Hepatocyte (in vitro differentiated cells): ENCODE data around the gene SLC7A8. TPM values are rescaled to one million over a fixed set of nuclear protein-coding genes. Genes with fewer than 3 reads are reported as not detected.

Source experiments
- DNase-seq: peaks from one replicate; pipeline ENCODE4 v3.0.0-alpha.2; 2016; ENCODE audit warnings: low spot score
- H2AFZ ChIP-seq: fragments of 200-600 bp; sonication (generic); 2 replicates; pipeline ENCODE4 v1.6.0; 2016; ENCODE audit warnings: antibody characterized with exemption, mild to moderate bottlenecking
- H3K27ac ChIP-seq: fragments of 200-600 bp; sonication (generic); 2 replicates; pipeline ENCODE4 v1.5.1; 2016; ENCODE audit warnings: mild to moderate bottlenecking
- H3K27me3 ChIP-seq: fragments of 200-600 bp; sonication (generic); 2 replicates; pipeline ENCODE4 v1.6.1; 2016
- H3K36me3 ChIP-seq: fragments of 200-600 bp; sonication (generic); replicated peaks from 2 replicates; pipeline ENCODE4 v1.5.1; 2016; ENCODE audit warnings: low read depth; ENCODE audit not compliant: insufficient read depth
- H3K4me1 ChIP-seq: fragments of 200-600 bp; sonication (generic); 2 replicates; pipeline ENCODE4 v1.5.1; 2016; ENCODE audit warnings: mild to moderate bottlenecking, moderate library complexity; ENCODE audit not compliant: insufficient read depth
- H3K4me2 ChIP-seq: fragments of 200-600 bp; sonication (generic); 2 replicates; pipeline ENCODE4 v1.6.0; 2016
- H3K4me3 ChIP-seq: fragments of 200-600 bp; sonication (generic); 2 replicates; pipeline ENCODE4 v1.5.1; 2016; ENCODE audit warnings: mild to moderate bottlenecking
- H3K79me2 ChIP-seq: fragments of 200-600 bp; sonication (generic); 2 replicates; pipeline ENCODE4 v1.6.0; 2017; ENCODE audit warnings: mild to moderate bottlenecking
- H3K9me2 ChIP-seq: fragments of 200-600 bp; sonication (generic); replicated peaks from 2 replicates; pipeline ENCODE4 v1.6.0; 2017; ENCODE audit warnings: mild to moderate bottlenecking; ENCODE audit not compliant: insufficient read depth
- H3K9me3 ChIP-seq: fragments of 200-600 bp; sonication (generic); 2 replicates; pipeline ENCODE4 v1.5.1; 2016; ENCODE audit warnings: low read depth, mild to moderate bottlenecking
- H4K20me1 ChIP-seq: fragments of 200-600 bp; sonication (generic); 2 replicates; pipeline ENCODE4 v1.6.0; 2016; ENCODE audit warnings: mild to moderate bottlenecking; ENCODE audit not compliant: insufficient read depth, poor library complexity, severe bottlenecking
- EZH2 ChIP-seq: fragments of 200-600 bp; sonication (generic); IDR thresholded peaks from 2 replicates; pipeline ENCODE4 v1.6.1; 2016; ENCODE audit warnings: antibody characterized with exemption, mild to moderate bottlenecking, borderline replicate concordance
- EZH2phosphoT487 ChIP-seq: fragments of 200-600 bp; sonication (generic); IDR thresholded peaks from one replicate; pipeline ENCODE4 v1.6.1; 2018; ENCODE audit warnings: antibody characterized with exemption, mild to moderate bottlenecking, low read depth, moderate library complexity; ENCODE audit not compliant: unreplicated experiment, severe bottlenecking
- WGBS: methylation state at CpG from one replicate; pipeline ENCODE4 v1.1.6; 2016; ENCODE audit warnings: low lambda C conversion rate; ENCODE audit errors: missing lambda C conversion rate; 5-methylcytosine and 5-hydroxymethylcytosine counted together
- polyA plus RNA-seq: library from polyadenylated mRNA; unstranded; fragments of >200 nt; fragmentation: Nextera tagmentation; extraction: Ambion mirVana; gene quantifications from 2 replicates; pipeline ENCODE4 v1.2.1, GENCODE V29; 2016
- total RNA-seq: library from RNA; depleted of rRNA; stranded (reverse); fragments of >200 nt; gene quantifications from 2 replicates; pipeline ENCODE4 v1.2.3, GENCODE V29; 2014
- TF ChIP-seq, protein P1 (sequence below): fragments of 200-600 bp; sonication (generic); IDR thresholded peaks from 2 replicates; pipeline ENCODE4 v1.5.1; 2016; ENCODE audit warnings: antibody characterized with exemption, mild to moderate bottlenecking; ENCODE audit not compliant: poor library complexity

The SLC7A8 gene
- total and polyA plus RNA-seq, 2 experiments from 2014 or later = 54.6 to 123 TPM

DNA sequence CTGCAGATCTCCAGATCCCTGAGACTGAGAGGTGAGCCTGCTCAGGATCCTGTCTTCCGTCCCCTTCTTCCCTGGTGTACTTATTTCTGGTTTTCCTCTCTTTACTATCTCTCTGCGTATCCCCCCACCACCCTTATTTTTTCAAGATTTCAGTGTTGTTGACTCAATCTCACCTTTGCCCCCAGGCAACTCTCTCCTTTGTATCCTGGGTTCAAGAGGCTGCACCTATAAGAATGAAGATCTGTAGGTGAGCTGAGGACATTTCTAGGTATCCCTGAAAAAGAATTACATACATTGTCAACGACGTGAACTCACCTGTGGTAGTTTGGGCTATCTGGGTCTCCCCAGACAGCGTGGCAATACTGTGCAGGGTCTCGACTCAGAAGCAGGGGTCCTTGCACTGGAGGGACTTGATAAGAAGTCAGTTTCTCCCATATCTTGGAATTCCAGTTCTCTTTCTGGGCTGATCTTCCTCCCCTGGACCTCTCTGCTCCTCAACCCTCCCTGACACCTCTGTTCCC lies 79.3 kb downstream of the SLC7A8 start:
- Histone ChIP-seq H3K9me3 (no peaks in the 10 kb centered on the region), H3K36me3 (no peaks in the 10 kb centered on the region), H3K9me2 (no peaks in the 10 kb centered on the region), H3K79me2 (peaks cover 2% of the 10 kb centered on the region), H4K20me1 (no peaks in the 10 kb centered on the region), H3K4me1 (no peaks in the 10 kb centered on the region), H3K4me3 (no peak overlapping the region), H3K27me3 (no peaks in the 10 kb centered on the region), H2AFZ (no peak overlapping the region), H3K4me2 (no peak overlapping the region), H3K27ac (no peak overlapping the region)
- WGBS = 62% methylated on average over 6 of the region's 6 CpGs
- no peak for DNase-seq
- no peak for TF ChIP-seq EZH2phosphoT487
- TF ChIP-seq, protein P1, sequence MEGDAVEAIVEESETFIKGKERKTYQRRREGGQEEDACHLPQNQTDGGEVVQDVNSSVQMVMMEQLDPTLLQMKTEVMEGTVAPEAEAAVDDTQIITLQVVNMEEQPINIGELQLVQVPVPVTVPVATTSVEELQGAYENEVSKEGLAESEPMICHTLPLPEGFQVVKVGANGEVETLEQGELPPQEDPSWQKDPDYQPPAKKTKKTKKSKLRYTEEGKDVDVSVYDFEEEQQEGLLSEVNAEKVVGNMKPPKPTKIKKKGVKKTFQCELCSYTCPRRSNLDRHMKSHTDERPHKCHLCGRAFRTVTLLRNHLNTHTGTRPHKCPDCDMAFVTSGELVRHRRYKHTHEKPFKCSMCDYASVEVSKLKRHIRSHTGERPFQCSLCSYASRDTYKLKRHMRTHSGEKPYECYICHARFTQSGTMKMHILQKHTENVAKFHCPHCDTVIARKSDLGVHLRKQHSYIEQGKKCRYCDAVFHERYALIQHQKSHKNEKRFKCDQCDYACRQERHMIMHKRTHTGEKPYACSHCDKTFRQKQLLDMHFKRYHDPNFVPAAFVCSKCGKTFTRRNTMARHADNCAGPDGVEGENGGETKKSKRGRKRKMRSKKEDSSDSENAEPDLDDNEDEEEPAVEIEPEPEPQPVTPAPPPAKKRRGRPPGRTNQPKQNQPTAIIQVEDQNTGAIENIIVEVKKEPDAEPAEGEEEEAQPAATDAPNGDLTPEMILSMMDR = no peak
- TF ChIP-seq EZH2 = no peak

DNA sequence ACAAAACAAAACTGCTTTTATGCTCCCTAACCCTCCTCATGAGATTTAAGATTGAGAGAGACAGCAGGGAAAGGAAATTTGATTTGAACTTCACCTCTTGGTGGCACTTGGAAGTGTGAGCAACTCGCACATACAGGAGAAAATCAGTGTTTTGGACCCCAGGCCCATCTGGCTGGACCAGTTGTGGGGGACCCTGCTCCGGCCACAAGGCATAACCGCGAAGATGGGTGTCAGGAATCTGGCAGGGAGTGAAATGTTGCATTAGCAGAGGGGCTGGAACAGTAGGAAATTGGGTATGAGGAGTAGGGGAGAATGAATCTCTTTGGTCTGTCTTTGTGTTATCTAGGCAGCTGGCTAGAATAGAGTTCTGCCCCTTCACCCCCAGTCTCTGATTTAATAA lies 79.9 kb downstream of the SLC7A8 start:
- H3K9me2 ChIP-seq = no peaks in the 10 kb centered on the region
- H3K27me3 ChIP-seq = no peaks in the 10 kb centered on the region
- no peaks in the 10 kb centered on the region for H3K9me3 ChIP-seq
- no peak for TF ChIP-seq EZH2phosphoT487
- TF ChIP-seq EZH2 = no peak
- TF ChIP-seq, protein P1 = no peak
- DNase-seq = no peak
- H3K27ac ChIP-seq = no peak overlapping the region
- H3K4me1 ChIP-seq = no peaks in the 10 kb centered on the region
- 84% methylated on average over 4 of the region's 4 CpGs for WGBS
- H3K4me3 ChIP-seq = no peak overlapping the region
- H2AFZ ChIP-seq = no peak overlapping the region
- no peaks in the 10 kb centered on the region for H4K20me1 ChIP-seq
- no peak overlapping the region for H3K4me2 ChIP-seq
- H3K36me3 ChIP-seq = no peaks in the 10 kb centered on the region
- H3K79me2 ChIP-seq = peaks cover 7% of the 10 kb centered on the region

DNA sequence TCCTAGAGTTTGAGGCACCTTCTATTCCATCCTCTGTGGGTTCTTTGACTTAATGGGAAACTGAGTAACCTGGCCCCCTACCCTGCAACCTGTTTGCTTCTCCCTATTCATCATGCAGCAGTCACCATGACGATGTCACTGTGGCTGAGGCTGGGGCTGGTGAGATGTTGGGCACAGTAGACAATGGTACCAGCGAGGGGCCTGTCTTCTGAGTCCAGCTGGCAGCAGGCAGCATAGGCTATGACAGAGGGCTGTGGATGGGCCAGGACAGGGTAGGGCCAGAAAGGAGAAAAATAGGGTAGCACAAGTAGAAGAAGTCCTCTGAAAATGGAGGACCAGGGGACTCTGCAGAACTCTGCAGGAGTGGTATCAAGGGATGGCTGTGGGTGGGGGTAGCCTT lies 80.7 kb downstream of the SLC7A8 start:
- Histone ChIP-seq H2AFZ (no peak overlapping the region), H3K4me1 (no peaks in the 10 kb centered on the region), H3K79me2 (peaks cover 15% of the 10 kb centered on the region), H3K9me2 (no peaks in the 10 kb centered on the region), H3K4me2 (no peak overlapping the region), H3K36me3 (no peaks in the 10 kb centered on the region), H3K9me3 (no peaks in the 10 kb centered on the region), H4K20me1 (peaks cover 3% of the 10 kb centered on the region), H3K27ac (no peak overlapping the region), H3K4me3 (no peak overlapping the region), H3K27me3 (no peaks in the 10 kb centered on the region)
- DNase-seq = no peak
- TF ChIP-seq, protein P1 = no peak
- 100% methylated on average over 2 of the region's 2 CpGs for WGBS
